Trophoblast cell (in vitro differentiated cells and primary cell): ENCODE measurements around the gene SPAST.
A peak's percentile ranks its signal among the peaks of the same experiment; 100 is the strongest.

Source experiments
- DNase-seq, 2 donors: peaks; one replicate each; pipeline ENCODE4 v3.0.0-alpha.2; 2016
- H2AFZ ChIP-seq: 2 replicates; pipeline ENCODE4 v1.6.1; 2013; ENCODE audit warnings: low read length, moderate library complexity, mild to moderate bottlenecking; ENCODE audit not compliant: insufficient read depth, poor library complexity
- H2AK5ac ChIP-seq: 2 replicates; pipeline ENCODE4 v1.6.1; 2013; ENCODE audit warnings: mild to moderate bottlenecking, low read length
- H2BK120ac ChIP-seq: 2 replicates; pipeline ENCODE4 v1.6.1; 2013; ENCODE audit warnings: low read length, mild to moderate bottlenecking, moderate library complexity; ENCODE audit not compliant: insufficient read depth, poor library complexity
- H2BK12ac ChIP-seq: 2 replicates; pipeline ENCODE4 v1.6.1; 2013; ENCODE audit warnings: mild to moderate bottlenecking, low read length, moderate library complexity
- H2BK5ac ChIP-seq: 2 replicates; pipeline ENCODE4 v1.6.1; 2013; ENCODE audit warnings: low read length, low read depth, moderate library complexity, mild to moderate bottlenecking; ENCODE audit not compliant: poor library complexity
- H3K14ac ChIP-seq: 2 replicates; pipeline ENCODE4 v1.6.1; 2013; ENCODE audit warnings: mild to moderate bottlenecking, low read length
- H3K18ac ChIP-seq: 2 replicates; pipeline ENCODE4 v1.6.1; 2013; ENCODE audit warnings: mild to moderate bottlenecking, low read length
- H3K23ac ChIP-seq: 2 replicates; pipeline ENCODE4 v1.6.1; 2013; ENCODE audit warnings: low read length
- H3K27ac ChIP-seq: 2 replicates; pipeline ENCODE4 v1.5.1; 2013; ENCODE audit warnings: low read depth, mild to moderate bottlenecking, inconsistent platforms, low read length, moderate library complexity
- H3K27me3 ChIP-seq: 2 replicates; pipeline ENCODE4 v1.6.1; 2013; ENCODE audit warnings: inconsistent platforms, mild to moderate bottlenecking, low read length, moderate library complexity; ENCODE audit not compliant: insufficient read depth
- H3K36me3 ChIP-seq, 2 experiments: 1 replicate in 1 of 2; 2 replicates in 1 of 2; pipeline ENCODE4 v1.6.1; 2013; ENCODE audit warnings: low read length in 2 of 2, mild to moderate bottlenecking in 2 of 2, moderate library complexity in 1 of 2; ENCODE audit not compliant: insufficient read depth in 2 of 2, control insufficient read depth in 1 of 2
- H3K4ac ChIP-seq: 2 replicates; pipeline ENCODE4 v1.6.1; 2013; ENCODE audit warnings: low read depth, mild to moderate bottlenecking, low read length, moderate library complexity
- H3K4me1 ChIP-seq, 2 experiments: 1 replicate in 1 of 2; 2 replicates in 1 of 2; pipeline ENCODE4 v1.6.1; 2013; ENCODE audit warnings: low read length in 2 of 2, mild to moderate bottlenecking in 2 of 2, moderate library complexity in 1 of 2; ENCODE audit not compliant: insufficient read depth in 2 of 2, control insufficient read depth in 1 of 2
- H3K4me2 ChIP-seq: 2 replicates; pipeline ENCODE4 v1.6.1; 2013; ENCODE audit warnings: inconsistent platforms, mild to moderate bottlenecking, low read length, moderate library complexity
- H3K4me3 ChIP-seq: 2 replicates; pipeline ENCODE4 v1.5.1; 2013; ENCODE audit warnings: mild to moderate bottlenecking, low read depth, low read length, inconsistent platforms
- H3K79me1 ChIP-seq: one replicate; pipeline ENCODE4 v1.6.1; 2013; ENCODE audit warnings: low read length
- H3K79me2 ChIP-seq: 2 replicates; pipeline ENCODE4 v1.6.1; 2013; ENCODE audit warnings: low read length, mild to moderate bottlenecking; ENCODE audit not compliant: control insufficient read depth, insufficient read depth, poor library complexity
- H3K9ac ChIP-seq: 2 replicates; pipeline ENCODE4 v1.6.1; 2013; ENCODE audit warnings: mild to moderate bottlenecking, low read length
- H3K9me3 ChIP-seq: 2 replicates; pipeline ENCODE4 v1.6.1; 2013; ENCODE audit warnings: low read depth, mild to moderate bottlenecking, control low read depth, inconsistent platforms, low read length; ENCODE audit not compliant: insufficient read depth
- H4K12ac ChIP-seq: 2 replicates; pipeline ENCODE4 v1.6.1; 2013; ENCODE audit warnings: low read depth, mild to moderate bottlenecking, low read length, moderate library complexity
- H4K8ac ChIP-seq: 2 replicates; pipeline ENCODE4 v1.6.1; 2013; ENCODE audit warnings: low read depth, mild to moderate bottlenecking, low read length, moderate library complexity
- H4K91ac ChIP-seq: one replicate; pipeline ENCODE4 v1.6.1; 2013; ENCODE audit warnings: low read depth, mild to moderate bottlenecking, low read length, moderate library complexity
- WGBS: extraction: QIAGEN DNeasy Blood & Tissue Kit; methylation state at CpG from one replicate; pipeline ENCODE4 v1.1.7; 2013; ENCODE audit warnings: missing lambda C conversion rate; ENCODE audit not compliant: insufficient read length, insufficient coverage; ENCODE audit errors: extremely low coverage; 5-methylcytosine and 5-hydroxymethylcytosine counted together

Gene SPAST

GRCh38 chr2:32064021-32064601 is 755 bp downstream of the SPAST start:
- Histone ChIP-seq H2AK5ac (no peak overlapping the region), H3K4me2 (peak overlapping the region; percentile 62), H3K9ac (peak overlapping the region; percentile 94), H4K8ac (peak overlapping the region; percentile 74), H3K4me1 (no peaks in the 10 kb centered on the region), H2AFZ (peak overlapping the region; percentile 91), H3K27me3 (no peaks in the 10 kb centered on the region), H3K23ac (no peak overlapping the region), H3K9me3 (no peaks in the 10 kb centered on the region), H4K91ac (peak overlapping the region; percentile 63), H3K79me2 (peaks cover 3% of the 10 kb centered on the region), H3K18ac (peak overlapping the region; percentile 33), H3K36me3 (peaks cover 0 to 3% of the 10 kb centered on the region in 2 experiments), H2BK12ac (no peak overlapping the region), H3K27ac (peak overlapping the region; percentile 88), H3K14ac (peak overlapping the region; percentile 82), H3K4me3 (peak overlapping the region; percentile 92), H2BK120ac (peak overlapping the region; percentile 64), H3K4ac (peak overlapping the region; percentile 72), H4K12ac (peak overlapping the region; percentile 37), H3K79me1 (peaks cover 8% of the 10 kb centered on the region), H2BK5ac (peak overlapping the region; percentile 82)
- DNase-seq: peak in 1 of 2 donors; percentile 25
- WGBS: no CpG with 5 or more reads among the region's 40 CpGs

GRCh38 chr2:32064713-32065112 is 1.4 kb downstream of the SPAST start:
- Histone ChIP-seq H2BK120ac (no peak overlapping the region), H3K4me3 (no peak overlapping the region), H3K79me2 (peaks cover 3% of the 10 kb centered on the region), H4K91ac (no peak overlapping the region), H2BK12ac (no peak overlapping the region), H3K9ac (no peak overlapping the region), H3K14ac (no peak overlapping the region), H2BK5ac (no peak overlapping the region), H3K27ac (no peak overlapping the region), H3K9me3 (no peaks in the 10 kb centered on the region), H4K12ac (no peak overlapping the region), H3K4ac (no peak overlapping the region), H4K8ac (no peak overlapping the region), H3K18ac (no peak overlapping the region), H3K4me2 (peak overlapping the region; percentile 62), H3K79me1 (peaks cover 8% of the 10 kb centered on the region), H2AK5ac (no peak overlapping the region), H3K4me1 (no peaks in the 10 kb centered on the region), H2AFZ (no peak overlapping the region), H3K36me3 (peaks cover 0 to 3% of the 10 kb centered on the region in 2 experiments), H3K23ac (no peak overlapping the region), H3K27me3 (no peaks in the 10 kb centered on the region)
- no peak for DNase-seq
- no CpG with 5 or more reads among the region's 8 CpGs for WGBS

GRCh38 chr2:32067549-32067948 is 4.2 kb downstream of the SPAST start:
- no peak overlapping the region for H3K4ac ChIP-seq

GRCh38 chr2:32074134-32074506 is 10.8 kb downstream of the SPAST start:
- Histone ChIP-seq H3K18ac (no peak overlapping the region), H3K79me2 (no peaks in the 10 kb centered on the region), H4K12ac (no peak overlapping the region), H3K36me3 (peaks cover 1 to 3% of the 10 kb centered on the region in 2 experiments), H3K23ac (no peak overlapping the region), H2BK12ac (no peak overlapping the region), H3K9ac (no peak overlapping the region), H3K27ac (no peak overlapping the region), H4K8ac (no peak overlapping the region), H3K79me1 (no peaks in the 10 kb centered on the region), H3K9me3 (no peaks in the 10 kb centered on the region), H2AFZ (no peak overlapping the region), H3K4ac (no peak overlapping the region), H3K27me3 (no peaks in the 10 kb centered on the region), H2AK5ac (no peak overlapping the region), H4K91ac (no peak overlapping the region), H3K4me1 (no peaks in the 10 kb centered on the region), H3K4me2 (no peak overlapping the region), H2BK120ac (no peak overlapping the region), H3K14ac (no peak overlapping the region), H2BK5ac (no peak overlapping the region), H3K4me3 (no peak overlapping the region)
- no CpG with 5 or more reads among the region's 2 CpGs for WGBS
- DNase-seq: no peak

More at GRCh38 chr2:32067549-32067948, 4.2 kb downstream of the SPAST start:
- no peak overlapping the region for H2BK12ac ChIP-seq
- no peak overlapping the region for H2AFZ ChIP-seq
- H3K23ac ChIP-seq: no peak overlapping the region
- H3K4me3 ChIP-seq: no peak overlapping the region
- no peak overlapping the region for H3K14ac ChIP-seq
- H3K79me1 ChIP-seq: peaks cover 8% of the 10 kb centered on the region
- peak; percentile 27 to 67 for DNase-seq
- peaks cover 3% of the 10 kb centered on the region for H3K79me2 ChIP-seq
- no peaks in the 10 kb centered on the region for H3K27me3 ChIP-seq
- no peak overlapping the region for H3K27ac ChIP-seq
- no peak overlapping the region for H3K18ac ChIP-seq
- H4K12ac ChIP-seq: no peak overlapping the region
- no peak overlapping the region for H2AK5ac ChIP-seq
- H3K9ac ChIP-seq: no peak overlapping the region
- no peak overlapping the region for H4K91ac ChIP-seq
- no peaks in the 10 kb centered on the region for H3K9me3 ChIP-seq
- WGBS: no CpG with 5 or more reads among the region's 2 CpGs
- peaks cover 0 to 5% of the 10 kb centered on the region in 2 experiments for H3K36me3 ChIP-seq
- H4K8ac ChIP-seq: no peak overlapping the region
- no peaks in the 10 kb centered on the region for H3K4me1 ChIP-seq
- H3K4me2 ChIP-seq: no peak overlapping the region
- no peak overlapping the region for H2BK120ac ChIP-seq
- H2BK5ac ChIP-seq: no peak overlapping the region
